HEK293 (cell line): ENCODE data around the gene SLU7.

Experiments
- GLI4 ChIP-seq: fragments of 450-650 bp; formaldehyde crosslinking; IDR thresholded peaks from 2 replicates; pipeline ENCODE4 v1.5.1; 2016; ENCODE audit warnings: missing biosample characterization, missing genetic modification characterization
- PBX3 ChIP-seq: sonication (generic); formaldehyde crosslinking; IDR thresholded peaks from 2 replicates; pipeline ENCODE4 v1.8.1; 2022; ENCODE audit warnings: mild to moderate bottlenecking, moderate library complexity, missing genetic modification reagents
- TF ChIP-seq, protein P1 (sequence below): fragments of 450-650 bp; formaldehyde crosslinking; IDR thresholded peaks from 2 replicates; pipeline ENCODE4 v1.5.1; 2016; ENCODE audit warnings: missing biosample characterization, missing genetic modification characterization

- TF ChIP-seq, protein P1, sequence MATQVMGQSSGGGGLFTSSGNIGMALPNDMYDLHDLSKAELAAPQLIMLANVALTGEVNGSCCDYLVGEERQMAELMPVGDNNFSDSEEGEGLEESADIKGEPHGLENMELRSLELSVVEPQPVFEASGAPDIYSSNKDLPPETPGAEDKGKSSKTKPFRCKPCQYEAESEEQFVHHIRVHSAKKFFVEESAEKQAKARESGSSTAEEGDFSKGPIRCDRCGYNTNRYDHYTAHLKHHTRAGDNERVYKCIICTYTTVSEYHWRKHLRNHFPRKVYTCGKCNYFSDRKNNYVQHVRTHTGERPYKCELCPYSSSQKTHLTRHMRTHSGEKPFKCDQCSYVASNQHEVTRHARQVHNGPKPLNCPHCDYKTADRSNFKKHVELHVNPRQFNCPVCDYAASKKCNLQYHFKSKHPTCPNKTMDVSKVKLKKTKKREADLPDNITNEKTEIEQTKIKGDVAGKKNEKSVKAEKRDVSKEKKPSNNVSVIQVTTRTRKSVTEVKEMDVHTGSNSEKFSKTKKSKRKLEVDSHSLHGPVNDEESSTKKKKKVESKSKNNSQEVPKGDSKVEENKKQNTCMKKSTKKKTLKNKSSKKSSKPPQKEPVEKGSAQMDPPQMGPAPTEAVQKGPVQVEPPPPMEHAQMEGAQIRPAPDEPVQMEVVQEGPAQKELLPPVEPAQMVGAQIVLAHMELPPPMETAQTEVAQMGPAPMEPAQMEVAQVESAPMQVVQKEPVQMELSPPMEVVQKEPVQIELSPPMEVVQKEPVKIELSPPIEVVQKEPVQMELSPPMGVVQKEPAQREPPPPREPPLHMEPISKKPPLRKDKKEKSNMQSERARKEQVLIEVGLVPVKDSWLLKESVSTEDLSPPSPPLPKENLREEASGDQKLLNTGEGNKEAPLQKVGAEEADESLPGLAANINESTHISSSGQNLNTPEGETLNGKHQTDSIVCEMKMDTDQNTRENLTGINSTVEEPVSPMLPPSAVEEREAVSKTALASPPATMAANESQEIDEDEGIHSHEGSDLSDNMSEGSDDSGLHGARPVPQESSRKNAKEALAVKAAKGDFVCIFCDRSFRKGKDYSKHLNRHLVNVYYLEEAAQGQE, result no peak
- no peak for TF ChIP-seq PBX3 (CRISPR knock-in tag)
- TF ChIP-seq GLI4 (tag by site-specific recombination), result no peak
These were observed 20.1 kb downstream of the SLU7 start for GRCh38 chr5:160398806-160399205.
